HL-60/S4 treated with phorbol 12-myristate 13-acetate at 8.2 ng/mL for 4 days and 3 days (cell line): ENCODE results near the gene CRB1.

Experiments
- in situ Hi-C: fragments of 300-500 bp; cut with MboI; formaldehyde crosslinking; loops from 2 replicates; pipeline ENCODE4 v1.15.0; 2022; ENCODE audit warnings: low sequenced_read_pairs

Gene CRB1

DNA sequence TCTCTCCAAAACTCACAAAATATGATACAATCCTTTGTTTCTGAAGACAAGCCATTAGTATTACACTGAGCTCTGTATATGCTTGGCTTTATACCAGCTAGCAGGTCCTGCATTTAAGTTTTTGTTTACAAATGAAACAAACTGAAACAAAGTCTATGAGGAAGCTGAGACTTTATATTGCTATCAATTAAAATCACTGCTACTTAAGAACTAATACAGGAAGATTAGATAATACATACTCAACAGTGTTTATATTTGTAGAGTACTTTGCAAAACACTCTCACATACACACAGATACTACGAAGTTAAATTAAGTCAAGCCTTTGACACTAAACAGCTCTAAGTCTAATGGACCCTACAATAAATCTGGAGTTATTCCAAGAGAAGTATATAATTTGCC lies 247.4 kb downstream of the CRB1 start:
- in situ Hi-C loops = no loop called here

DNA sequence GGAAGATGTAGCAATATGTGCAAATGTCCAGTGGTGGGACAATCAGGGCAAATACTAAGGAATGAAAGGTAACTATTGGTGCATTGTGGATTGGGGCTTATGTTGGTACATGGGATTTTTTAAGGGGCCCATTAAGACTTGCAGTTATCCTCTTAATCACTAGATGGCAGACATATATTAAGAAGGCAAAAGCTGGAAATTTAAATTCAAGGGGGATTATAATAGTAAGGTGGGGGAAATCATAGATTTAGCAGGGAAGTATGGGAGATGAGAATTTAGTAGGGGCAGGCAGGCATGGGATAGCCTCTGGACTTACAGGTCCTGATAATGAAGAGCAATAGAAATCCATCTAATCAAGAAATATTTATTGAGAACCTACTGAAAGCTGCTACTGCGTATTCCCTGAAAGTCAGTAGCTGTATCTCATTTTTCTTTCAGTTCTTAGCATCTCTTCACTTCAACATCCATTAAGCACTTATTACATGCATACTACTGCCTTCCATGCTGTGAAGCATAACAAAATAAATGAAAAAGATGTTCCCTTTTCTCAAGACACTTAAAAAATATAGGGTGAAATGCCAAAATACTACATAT lies 251.8 kb downstream of the CRB1 start:
- in situ Hi-C loops = no loop called here

DNA sequence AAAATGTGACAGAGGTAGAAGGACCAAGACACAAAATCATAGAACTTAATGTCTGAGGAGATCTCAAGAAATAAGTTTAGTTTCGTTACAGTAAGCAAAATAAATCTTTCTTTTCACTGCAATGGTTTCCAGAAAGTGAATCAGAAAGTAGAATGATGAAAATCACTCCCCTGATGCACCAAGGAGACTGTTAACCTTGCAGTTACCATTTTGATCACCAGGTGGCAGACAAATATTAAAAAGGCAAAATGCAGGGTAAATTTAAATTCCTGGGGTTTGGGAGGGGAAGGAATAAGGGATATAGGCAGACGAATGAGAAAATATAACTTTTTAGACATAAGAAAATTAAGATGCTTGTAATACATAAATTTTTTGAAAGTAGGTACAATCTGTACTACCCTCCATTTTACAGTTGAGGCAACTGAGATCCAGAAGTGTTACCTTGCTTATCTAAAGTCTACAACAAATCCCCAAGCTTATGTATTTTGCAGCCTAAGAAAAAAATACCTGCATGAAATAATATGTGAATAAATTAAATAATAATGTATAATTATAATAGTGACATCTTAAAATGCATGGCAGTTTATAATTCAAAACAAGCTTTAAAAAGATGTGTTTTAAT lies 253.2 kb downstream of the CRB1 start:
- in situ Hi-C loops = no loop called here

DNA sequence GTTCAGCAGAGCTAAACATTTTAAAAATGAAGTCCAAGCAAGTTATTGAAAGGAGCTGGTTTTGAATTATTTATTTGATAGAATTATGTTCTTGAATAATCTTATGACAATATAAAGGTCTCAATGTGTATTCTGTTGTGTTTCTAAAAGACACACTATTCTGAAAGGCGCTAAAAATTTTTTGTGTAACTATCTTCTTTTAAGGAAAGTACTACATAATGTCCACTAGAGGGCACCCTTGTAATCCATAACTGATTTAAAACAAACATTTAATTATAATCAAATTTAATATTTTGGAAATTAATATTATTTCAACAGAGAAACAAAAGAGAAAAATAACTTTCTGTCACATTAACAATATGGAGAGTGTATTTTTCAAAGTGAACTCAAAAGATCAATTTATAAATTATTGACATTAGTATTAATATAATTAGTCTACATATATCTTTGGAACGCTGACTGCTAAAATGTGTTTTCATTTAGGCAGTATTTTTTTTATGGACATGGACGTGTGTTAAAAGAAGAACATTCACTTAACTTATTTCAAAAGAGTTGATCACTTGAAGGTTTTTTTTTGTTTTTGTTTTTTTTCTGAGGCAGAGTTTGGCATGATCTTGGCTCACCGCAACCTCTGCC lies 258.8 kb downstream of the CRB1 start:
- in situ Hi-C loops = no loop called here
